VCaP (cell line): ENCODE data around the gene HNRNPA1.
"Not testable (repeated sequence)": the region's sequence is repeated elsewhere in the genome, so short reads cannot be mapped to it uniquely, and the experiment has no call there.

ENCODE experiments used
- H3K27ac ChIP-seq: fragments of 450-650 bp; 2 replicates; pipeline ENCODE4 v1.5.1; 2017
- CTCF ChIP-seq: fragments of 450-650 bp; conservative IDR thresholded peaks from 2 replicates; pipeline ENCODE4 v1.5.1; 2017; ENCODE audit warnings: mild to moderate bottlenecking, moderate library complexity

Gene HNRNPA1

GRCh38 chr12:54303640-54304039 is 23.1 kb downstream of the HNRNPA1 start:
- H3K27ac ChIP-seq = no peak overlapping the region
- no peak for TF ChIP-seq CTCF

GRCh38 chr12:54304187-54304810 is 23.8 kb downstream of the HNRNPA1 start:
- no peak overlapping the region for H3K27ac ChIP-seq
- TF ChIP-seq CTCF = no peak

GRCh38 chr12:54306925-54307741 is 26.6 kb downstream of the HNRNPA1 start:
- no peak for TF ChIP-seq CTCF
- H3K27ac ChIP-seq = no peak overlapping the region

GRCh38 chr12:54311051-54311450 is 30.5 kb downstream of the HNRNPA1 start:
- no peak for TF ChIP-seq CTCF
- no peak overlapping the region for H3K27ac ChIP-seq

- not testable (repeated sequence) for H3K27ac ChIP-seq
These were observed 31.8 kb downstream of the HNRNPA1 start for GRCh38 chr12:54312309-54312708.

GRCh38 chr12:54321363-54321762 is 40.8 kb downstream of the HNRNPA1 start:
- no peak for TF ChIP-seq CTCF
- no peak overlapping the region for H3K27ac ChIP-seq

DNA sequence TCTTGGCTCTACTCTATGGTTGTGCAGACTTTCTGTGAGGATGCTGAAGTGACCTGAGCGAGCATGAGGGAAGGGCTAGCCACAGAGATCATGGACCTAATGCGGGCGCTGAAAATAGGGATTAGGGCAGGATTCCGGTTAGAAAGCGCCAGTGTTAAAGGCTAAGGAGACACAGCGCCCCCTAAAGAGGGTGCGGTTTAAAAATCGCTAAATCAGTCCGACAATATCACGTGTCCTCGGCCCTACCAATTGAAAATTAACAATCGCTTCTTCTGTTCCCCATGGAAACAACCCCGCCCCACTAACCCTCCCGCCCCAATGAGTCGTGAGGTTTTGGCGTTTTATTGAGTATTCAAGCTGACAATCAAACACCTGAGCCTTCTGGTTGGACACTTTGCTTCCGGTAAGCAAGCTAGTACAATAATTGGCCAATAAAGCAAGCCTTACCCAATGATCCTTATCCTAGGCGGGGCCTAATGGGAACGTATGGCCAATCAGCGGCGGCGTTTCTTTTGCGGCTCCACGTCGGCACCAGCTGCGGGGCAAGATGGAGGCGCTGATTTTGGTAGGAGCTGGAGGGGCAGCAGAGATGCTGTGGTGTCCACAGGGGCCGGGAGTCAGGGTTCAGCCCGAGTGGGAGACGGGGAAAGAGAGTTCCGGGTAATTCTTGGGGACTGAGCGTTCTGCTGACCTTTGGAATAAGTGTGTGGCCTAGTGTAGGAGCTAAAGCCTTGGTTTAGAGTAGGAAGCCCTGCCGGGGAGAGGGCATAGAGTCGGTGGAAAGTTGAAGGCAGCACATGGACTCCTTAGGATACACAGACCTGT is 44.3 kb downstream of the HNRNPA1 start, which contains the start of gene COPZ1:
Gene COPZ1 (plus strand): TSS at position 515 of the 825 bp plus-strand sequence. CDS start 33 bp downstream, at position 548.
- peak within 1 kb of the TSS; percentile 86 for H3K27ac ChIP-seq
- peak; percentile 89 for TF ChIP-seq CTCF

DNA sequence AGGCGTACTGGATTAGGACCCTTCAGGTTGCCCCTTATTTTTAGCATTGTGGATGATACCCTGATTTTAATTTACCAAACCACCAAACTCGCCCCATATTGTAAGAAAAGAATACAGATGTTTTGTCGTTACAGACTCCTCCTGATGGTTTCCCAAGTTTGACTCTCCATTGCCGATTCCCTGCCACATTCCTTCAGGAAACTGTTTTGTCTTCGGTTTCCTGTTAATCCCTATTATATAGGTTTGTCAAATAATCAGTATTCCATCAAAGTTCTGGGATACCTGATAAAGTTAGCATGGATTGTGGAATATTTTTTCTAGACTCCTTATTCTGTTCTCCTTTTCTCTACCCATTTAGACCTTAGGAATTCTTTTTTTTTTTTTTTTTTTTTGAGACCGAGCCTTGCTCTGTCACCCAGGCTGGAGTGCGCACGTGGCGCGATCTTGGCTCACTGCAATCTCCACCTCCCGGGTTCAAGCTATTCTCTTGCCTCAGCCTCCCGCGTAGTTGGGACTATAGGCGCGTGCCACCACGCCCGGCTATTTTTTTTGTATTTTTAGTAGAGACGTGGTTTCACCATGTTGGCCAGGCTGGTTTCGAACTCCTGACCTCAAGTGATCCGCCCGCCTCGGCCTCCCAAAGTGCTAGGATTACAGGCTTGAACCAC is 45.0 kb downstream of the HNRNPA1 start:
- peak overlapping the region; percentile 86 for H3K27ac ChIP-seq
